H9 (cell line): ENCODE data around the gene AGK. TPM values are rescaled to one million over a fixed set of nuclear protein-coding genes. Genes with fewer than 3 reads are reported as not detected.

ENCODE experiments used
- DNase-seq: peaks from one replicate; pipeline ENCODE4 v3.0.0-alpha.2; 2017
- H2AFZ ChIP-seq: one replicate; pipeline ENCODE4 v1.6.1; 2013; ENCODE audit warnings: mild to moderate bottlenecking, low read length, control low read depth, moderate library complexity
- H2AK5ac ChIP-seq: 2 replicates; pipeline ENCODE4 v1.6.1; 2013; ENCODE audit warnings: low read length, control low read depth, mixed read lengths; ENCODE audit not compliant: insufficient read length
- H2BK120ac ChIP-seq: one replicate; pipeline ENCODE4 v1.6.1; 2013; ENCODE audit warnings: low read depth, mild to moderate bottlenecking, low read length, control low read depth, inconsistent platforms; ENCODE audit not compliant: poor library complexity, severe bottlenecking
- H2BK12ac ChIP-seq: 2 replicates; pipeline ENCODE4 v1.6.1; 2013; ENCODE audit warnings: low read length, control low read depth, mixed read lengths, low read depth; ENCODE audit not compliant: insufficient read length
- H2BK15ac ChIP-seq: 2 replicates; pipeline ENCODE4 v1.6.1; 2013; ENCODE audit warnings: low read depth, low read length, control low read depth
- H2BK20ac ChIP-seq: one replicate; pipeline ENCODE4 v1.6.1; 2013; ENCODE audit warnings: low read depth, mild to moderate bottlenecking, low read length, control low read depth, inconsistent platforms; ENCODE audit not compliant: poor library complexity, severe bottlenecking
- H2BK5ac ChIP-seq: 2 replicates; pipeline ENCODE4 v1.6.1; 2013; ENCODE audit warnings: low read length, control low read depth, mixed read lengths; ENCODE audit not compliant: insufficient read length
- H3K14ac ChIP-seq: 2 replicates; pipeline ENCODE4 v1.6.1; 2013; ENCODE audit warnings: low read length, control low read depth; ENCODE audit not compliant: insufficient read depth
- H3K18ac ChIP-seq: 2 replicates; pipeline ENCODE4 v1.6.1; 2013; ENCODE audit warnings: low read depth, mild to moderate bottlenecking, mixed read lengths, low read length, control low read depth; ENCODE audit not compliant: insufficient read length
- H3K23ac ChIP-seq: 2 replicates; pipeline ENCODE4 v1.6.1; 2013; ENCODE audit warnings: low read length, control low read depth, mixed read lengths, low read depth; ENCODE audit not compliant: insufficient read length
- H3K23me2 ChIP-seq: 2 replicates; pipeline ENCODE4 v1.6.1; 2013; ENCODE audit warnings: low read depth, mild to moderate bottlenecking, mixed read lengths, low read length, control low read depth; ENCODE audit not compliant: insufficient read length, poor library complexity, severe bottlenecking
- H3K27ac ChIP-seq: 2 replicates; pipeline ENCODE4 v1.5.1; 2013; ENCODE audit warnings: low read length, control low read depth, mixed read lengths, low read depth; ENCODE audit not compliant: insufficient read length
- H3K27me3 ChIP-seq: 2 replicates; pipeline ENCODE4 v1.6.1; 2013; ENCODE audit warnings: low read length, control low read depth, inconsistent platforms; ENCODE audit not compliant: insufficient read depth
- H3K4ac ChIP-seq: 2 replicates; pipeline ENCODE4 v1.6.1; 2013; ENCODE audit warnings: low read depth, mild to moderate bottlenecking, control low read depth, inconsistent platforms, low read length, moderate library complexity
- H3K4me1 ChIP-seq: 2 replicates; pipeline ENCODE4 v1.6.1; 2013; ENCODE audit warnings: low read length, control low read depth, inconsistent platforms; ENCODE audit not compliant: insufficient read depth
- H3K4me2 ChIP-seq: 2 replicates; pipeline ENCODE4 v1.6.1; 2013; ENCODE audit warnings: low read length, control low read depth, mixed read lengths; ENCODE audit not compliant: insufficient read length, insufficient read depth
- H3K56ac ChIP-seq: 2 replicates; pipeline ENCODE4 v1.6.1; 2013; ENCODE audit warnings: low read depth, mild to moderate bottlenecking, mixed read lengths, low read length, control low read depth; ENCODE audit not compliant: insufficient read length
- H3K79me1 ChIP-seq: 2 replicates; pipeline ENCODE4 v1.6.1; 2013; ENCODE audit warnings: low read depth, mild to moderate bottlenecking, moderate library complexity, low read length, control low read depth, inconsistent platforms; ENCODE audit not compliant: insufficient read depth, poor library complexity, severe bottlenecking
- H3K79me2 ChIP-seq: 2 replicates; pipeline ENCODE4 v1.6.1; 2013; ENCODE audit warnings: low read length, control low read depth, inconsistent platforms; ENCODE audit not compliant: insufficient read depth
- H3K9ac ChIP-seq: 2 replicates; pipeline ENCODE4 v1.6.1; 2013; ENCODE audit warnings: low read length, control low read depth, mixed read lengths; ENCODE audit not compliant: insufficient read length; ENCODE audit errors: extremely low read depth
- H3K9me3 ChIP-seq: one replicate; pipeline ENCODE4 v1.6.1; 2013; ENCODE audit warnings: low read depth, low read length, inconsistent platforms; ENCODE audit not compliant: control insufficient read depth
- H3T11ph ChIP-seq: one replicate; pipeline ENCODE4 v1.6.1; 2013; ENCODE audit warnings: mild to moderate bottlenecking, low read length, control low read depth, inconsistent platforms
- H4K20me1 ChIP-seq: one replicate; pipeline ENCODE4 v1.6.1; 2013; ENCODE audit not compliant: control insufficient read depth, insufficient read length, insufficient read depth
- H4K5ac ChIP-seq: 2 replicates; pipeline ENCODE4 v1.6.1; 2013; ENCODE audit warnings: low read depth, mild to moderate bottlenecking, mixed read lengths, low read length, control low read depth; ENCODE audit not compliant: insufficient read length
- H4K8ac ChIP-seq: replicated peaks from 2 replicates; pipeline ENCODE4 v1.6.1; 2013; ENCODE audit warnings: low read length, control low read depth, mixed read lengths, low read depth; ENCODE audit not compliant: insufficient read length
- H4K91ac ChIP-seq: 2 replicates; pipeline ENCODE4 v1.6.1; 2013; ENCODE audit warnings: low read depth, mild to moderate bottlenecking, moderate library complexity, mixed read lengths, low read length, control low read depth; ENCODE audit not compliant: insufficient read length
- H3K27ac Mint-ChIP-seq, 3 experiments: 2 replicates in 2 of 3; 3 replicates in 1 of 3; pipeline ENCODE4 v1.8.0; 2020 to 2021; ENCODE audit warnings: mixed read lengths in 3 of 3, mild to moderate bottlenecking in 1 of 3, moderate library complexity in 1 of 3
- H3K27me3 Mint-ChIP-seq: 2 replicates; pipeline ENCODE4 v1.8.0; 2021; ENCODE audit warnings: low read depth, mild to moderate bottlenecking, moderate library complexity, mixed read lengths
- H3K36me3 Mint-ChIP-seq, 3 experiments: 2 replicates in 2 of 3; 3 replicates in 1 of 3; pipeline ENCODE4 v1.8.0; 2020 to 2021; ENCODE audit warnings: low read depth in 3 of 3, mixed read lengths in 3 of 3; ENCODE audit not compliant: insufficient read depth in 1 of 3
- H3K4me1 Mint-ChIP-seq, 2 experiments: 2 replicates each; pipeline ENCODE4 v1.8.0; 2020; ENCODE audit warnings: mixed read lengths in 2 of 2
- H3K4me3 Mint-ChIP-seq, 2 experiments: 2 replicates in 1 of 2; 3 replicates in 1 of 2; pipeline ENCODE4 v1.8.0; 2020 to 2021; ENCODE audit warnings: mild to moderate bottlenecking in 2 of 2, mixed read lengths in 2 of 2, moderate library complexity in 1 of 2
- H3K9me3 Mint-ChIP-seq, 2 experiments: 2 replicates in 1 of 2; 3 replicates in 1 of 2; pipeline ENCODE4 v1.8.0; 2020; ENCODE audit warnings: mild to moderate bottlenecking in 2 of 2, mixed read lengths in 2 of 2, moderate library complexity in 1 of 2
- total RNA-seq: library from RNA; stranded (reverse); gene quantifications from 2 replicates; pipeline ENCODE4 v1.2.1, GENCODE V29; 2021
- TF ChIP-seq, protein P1 (sequence below): fragments of 200-600 bp; sonication (generic); conservative IDR thresholded peaks from 3 replicates; pipeline ENCODE4 v1.8.0; 2021; ENCODE audit warnings: antibody characterized with exemption, mild to moderate bottlenecking

The AGK gene
- total RNA-seq, 1 experiment from 2014 or later, result 35.1 TPM

DNA sequence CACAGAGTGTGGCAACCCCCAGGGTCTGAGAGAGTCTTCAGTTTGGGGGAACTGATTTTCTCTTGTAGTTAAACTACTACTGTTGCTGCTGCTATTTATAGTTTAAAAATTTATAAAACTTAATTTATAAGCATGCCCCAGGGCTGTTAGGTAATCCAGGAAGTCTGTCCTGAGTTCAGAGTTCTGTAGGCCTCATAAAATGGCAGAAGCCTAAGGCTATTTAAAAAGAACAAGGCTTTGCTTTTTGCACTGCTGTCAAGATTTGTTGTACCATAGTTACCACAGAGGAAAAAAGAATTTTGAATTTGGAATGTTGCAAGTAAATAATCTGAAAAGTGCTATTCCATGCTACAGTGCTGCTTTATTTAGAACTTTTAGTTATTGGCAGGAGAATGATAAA lies 66.1 kb downstream of the AGK start:
- no peak overlapping the region for H3K4me3 Mint-ChIP-seq
- Histone ChIP-seq H2BK5ac (no peak overlapping the region), H4K91ac (no peak overlapping the region), H3K14ac (no peak overlapping the region), H2BK15ac (no peak overlapping the region), H3K9ac (no peak overlapping the region), H3K79me2 (no peaks in the 10 kb centered on the region), H3K27me3 (no peaks in the 10 kb centered on the region), H3K23me2 (no peaks in the 10 kb centered on the region), H2AFZ (no peak overlapping the region), H3T11ph (no peak overlapping the region), H2BK12ac (no peak overlapping the region), H4K20me1 (no peaks in the 10 kb centered on the region), H2BK120ac (no peak overlapping the region), H3K4ac (no peak overlapping the region), H3K27ac (no peak overlapping the region), H3K4me2 (no peak overlapping the region), H3K9me3 (no peaks in the 10 kb centered on the region), H4K5ac (no peak overlapping the region), H3K4me1 (no peaks in the 10 kb centered on the region), H4K8ac (no peak overlapping the region), H2AK5ac (no peak overlapping the region), H3K23ac (no peak overlapping the region), H3K56ac (no peak overlapping the region), H2BK20ac (no peak overlapping the region), H3K18ac (no peak overlapping the region), H3K79me1 (no peaks in the 10 kb centered on the region)
- TF ChIP-seq, protein P1, sequence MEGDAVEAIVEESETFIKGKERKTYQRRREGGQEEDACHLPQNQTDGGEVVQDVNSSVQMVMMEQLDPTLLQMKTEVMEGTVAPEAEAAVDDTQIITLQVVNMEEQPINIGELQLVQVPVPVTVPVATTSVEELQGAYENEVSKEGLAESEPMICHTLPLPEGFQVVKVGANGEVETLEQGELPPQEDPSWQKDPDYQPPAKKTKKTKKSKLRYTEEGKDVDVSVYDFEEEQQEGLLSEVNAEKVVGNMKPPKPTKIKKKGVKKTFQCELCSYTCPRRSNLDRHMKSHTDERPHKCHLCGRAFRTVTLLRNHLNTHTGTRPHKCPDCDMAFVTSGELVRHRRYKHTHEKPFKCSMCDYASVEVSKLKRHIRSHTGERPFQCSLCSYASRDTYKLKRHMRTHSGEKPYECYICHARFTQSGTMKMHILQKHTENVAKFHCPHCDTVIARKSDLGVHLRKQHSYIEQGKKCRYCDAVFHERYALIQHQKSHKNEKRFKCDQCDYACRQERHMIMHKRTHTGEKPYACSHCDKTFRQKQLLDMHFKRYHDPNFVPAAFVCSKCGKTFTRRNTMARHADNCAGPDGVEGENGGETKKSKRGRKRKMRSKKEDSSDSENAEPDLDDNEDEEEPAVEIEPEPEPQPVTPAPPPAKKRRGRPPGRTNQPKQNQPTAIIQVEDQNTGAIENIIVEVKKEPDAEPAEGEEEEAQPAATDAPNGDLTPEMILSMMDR, result no peak
- peaks cover 11 to 22% (median 16%) of the 10 kb centered on the region in 3 experiments for H3K36me3 Mint-ChIP-seq
- no peaks in the 10 kb centered on the region for H3K4me1 Mint-ChIP-seq
- H3K27me3 Mint-ChIP-seq, result no peaks in the 10 kb centered on the region
- DNase-seq, result no peak
- H3K9me3 Mint-ChIP-seq, result no peaks in the 10 kb centered on the region
- no peak overlapping the region for H3K27ac Mint-ChIP-seq
